K562 (cell line): ENCODE measurements around the gene CGB3. TPM values are rescaled to one million over a fixed set of nuclear protein-coding genes. Genes with fewer than 3 reads are reported as not detected.

Experiments
- AFF4 ChIP-seq: sonication (generic); formaldehyde crosslinking; IDR thresholded peaks from 2 replicates; pipeline ENCODE4 v1.8.0; 2023; ENCODE audit warnings: mild to moderate bottlenecking, missing genetic modification reagents
- BDP1 ChIP-seq: IDR thresholded peaks from 3 replicates; pipeline ENCODE4 v1.6.1; 2011; ENCODE audit not compliant: insufficient read length, insufficient read depth
- CAMTA2 ChIP-seq: fragments of 250-450 bp; sonication (Bioruptor Pico); conservative IDR thresholded peaks from 2 replicates; pipeline ENCODE4 v1.5.1; 2022
- EGR1 ChIP-seq: fragments of 450-650 bp; conservative IDR thresholded peaks from 2 replicates; pipeline ENCODE4 v1.6.1; 2017; ENCODE audit warnings: mild to moderate bottlenecking
- HES1 ChIP-seq: fragments of 450-650 bp; IDR thresholded peaks from 2 replicates; pipeline ENCODE4 v1.6.1; 2016; ENCODE audit warnings: low read depth, mild to moderate bottlenecking, moderate library complexity
- MXI1 ChIP-seq: IDR thresholded peaks from 2 replicates; pipeline ENCODE4 v1.6.1; 2011; ENCODE audit warnings: low read depth, mild to moderate bottlenecking, improper control_type of control experiment, low read length
- NELFE ChIP-seq: IDR thresholded peaks from 2 replicates; pipeline ENCODE4 v1.6.1; 2011; ENCODE audit warnings: mild to moderate bottlenecking; ENCODE audit not compliant: insufficient read depth, insufficient read length
- PKNOX1 ChIP-seq: fragments of 450-650 bp; IDR thresholded peaks from 2 replicates; pipeline ENCODE4 v1.6.1; 2016
- RFX1 ChIP-seq: fragments of 450-650 bp; IDR thresholded peaks from 2 replicates; pipeline ENCODE4 v1.6.1; 2016; ENCODE audit warnings: mild to moderate bottlenecking, moderate library complexity
- SFPQ ChIP-seq: fragments of 200-400 bp; formaldehyde crosslinking; IDR thresholded peaks from 2 replicates; pipeline ENCODE4 v1.6.1; 2017; ENCODE audit warnings: mild to moderate bottlenecking, low read depth, low read length, moderate library complexity
- SP1 ChIP-seq: sonication (generic); formaldehyde crosslinking; IDR thresholded peaks from 2 replicates; pipeline ENCODE4 v1.8.1; 2022; ENCODE audit warnings: mild to moderate bottlenecking, missing genetic modification reagents
- SRSF9 ChIP-seq: fragments of 200-400 bp; formaldehyde crosslinking; IDR thresholded peaks from 2 replicates; pipeline ENCODE4 v1.6.1; 2017; ENCODE audit warnings: low read depth, low read length, borderline replicate concordance
- TAF7 ChIP-seq: fragments of 450-650 bp; IDR thresholded peaks from 2 replicates; pipeline ENCODE4 v1.6.1; 2016; ENCODE audit warnings: missing genetic modification characterization, missing compliant biosample characterization
- ZNF184 ChIP-seq: sonication (generic); formaldehyde crosslinking; IDR thresholded peaks from 2 replicates; pipeline ENCODE4 v1.5.0; 2020; ENCODE audit warnings: missing genetic modification reagents
- ZNF263 ChIP-seq: sonication (generic); formaldehyde crosslinking; IDR thresholded peaks from 2 replicates; pipeline ENCODE4 v1.8.0; 2022; ENCODE audit warnings: mild to moderate bottlenecking, missing genetic modification reagents, borderline replicate concordance
- ZNF347 ChIP-seq: fragments of 450-650 bp; formaldehyde crosslinking; IDR thresholded peaks from 2 replicates; pipeline ENCODE4 v1.4.0; 2020; ENCODE audit warnings: low read depth, mild to moderate bottlenecking, moderate library complexity
- ZNF740 ChIP-seq, 3 experiments: fragments of 200-800 bp in 1 of 3; sonication (Bioruptor generic) in 1 of 3; sonication (generic) in 1 of 3; formaldehyde crosslinking in 1 of 3; IDR thresholded peaks; 2 replicates each; pipeline versions ENCODE4 v1.6.1 to v1.8.0; 2016 to 2022; ENCODE audit warnings: mild to moderate bottlenecking in 2 of 3, missing compliant biosample characterization in 2 of 3, missing genetic modification characterization in 2 of 3, missing genetic modification reagents in 1 of 3
- polyA plus RNA-seq, 8 experiments: library from polyadenylated mRNA; depleted of rRNA in 4 of 8; stranded (reverse) in 5 of 8; unstranded in 3 of 8; fragments of >200 nt; fragmentation: Nextera tagmentation in 2 of 8; fragmentation: Illumina TruSeq in 1 of 8; extraction: Ambion mirVana in 2 of 8; extraction: Trizol in 1 of 8; gene quantifications; 2 replicates each; pipeline versions ENCODE4 v1.2.1 to v1.2.3, GENCODE V29; 2011 to 2014; ENCODE audit warnings: inconsistent platforms in 1 of 8, missing spikeins in 1 of 8
- total RNA-seq, 7 experiments: library from RNA; depleted of rRNA in 6 of 7; stranded (reverse); fragments of >200 nt in 6 of 7; fragmentation: Illumina TruSeq in 2 of 7; extraction: Trizol in 2 of 7; gene quantifications; 2 replicates each; pipeline versions ENCODE4 v1.2.1 to v1.2.3, GENCODE V29; 2011 to 2021; ENCODE audit warnings: low replicate concordance in 1 of 7

The CGB3 gene
- total and polyA plus RNA-seq, 9 of the 15 experiments (the other 6 are each of a cell fraction or from before 2014, with no cell fraction given), result not detected

- TF ChIP-seq AFF4 (CRISPR knock-in tag) (no peak), ZNF184 (no peak), TAF7 (tag) (no peak), MXI1 (no peak), CAMTA2 (CRISPR knock-in tag) (no peak), HES1 (no peak), EGR1 (peak; percentile 79), BDP1 (no peak), ZNF740 (CRISPR knock-in tag; IDR thresholded peaks at IDR 0.05) (no peak), ZNF740 (tag; IDR thresholded peaks at IDR 0.05) (no peak), SP1 (no peak), NELFE (no peak), SFPQ (no peak), PKNOX1 (peak; percentile 29; the same call in 1 of the 2 replicates), SRSF9 (no peak), RFX1 (no peak), ZNF263 (CRISPR knock-in tag) (no peak), ZNF347 (CRISPR knock-in tag) (no peak)
Observed at GRCh38 chr19:49014123-49014869, 9.8 kb downstream of the CGB3 start (continued).
